Measurements from ENCODE around the gene NUDCD2.
A peak's percentile ranks its signal among the peaks of the same experiment; 100 is the strongest.
"Not testable (repeated sequence)": the region's sequence is repeated elsewhere in the genome, so short reads cannot be mapped to it uniquely, and the experiment has no call there.

The NUDCD2 gene

GRCh38 chr5:163463063-163463435 is 3.1 kb upstream of the NUDCD2 start:
- DNase-seq: no peak

- DNase-seq: peak; percentile 25
These were observed 765 bp upstream of the NUDCD2 start, which contains the start of gene HMMR for GRCh38 chr5:163460562-163461171. Gene HMMR (plus strand): TSS chr5:163460632. CDS start chr5:163460693, 61 bp downstream.

GRCh38 chr5:163459462-163459818 is 462 bp downstream of the NUDCD2 start:
- peak; percentile 33 for DNase-seq

GRCh38 chr5:163458778-163459385 is 1.0 kb downstream of the NUDCD2 start:
- no peak for DNase-seq

GRCh38 chr5:163456840-163457239 is 3.1 kb downstream of the NUDCD2 start:
- DNase-seq: no peak

- DNase-seq: no peak
These were observed 3.8 kb downstream of the NUDCD2 start for GRCh38 chr5:163456029-163456589.

- DNase-seq: not testable (repeated sequence)
These were observed 4.5 kb downstream of the NUDCD2 start for GRCh38 chr5:163455406-163455805.

- DNase-seq: no peak
These were observed 6.2 kb downstream of the NUDCD2 start for GRCh38 chr5:163453705-163454104.

- no peak for DNase-seq
These were observed 8.4 kb downstream of the NUDCD2 start for GRCh38 chr5:163451489-163451888.

- no peak for DNase-seq
These were observed 11.4 kb downstream of the NUDCD2 start for GRCh38 chr5:163448491-163448890.

- DNase-seq: no peak
These were observed 12.0 kb downstream of the NUDCD2 start for GRCh38 chr5:163447875-163448274.

- DNase-seq: no peak
These were observed 12.7 kb downstream of the NUDCD2 start for GRCh38 chr5:163447191-163447590.

- DNase-seq: no peak
These were observed 14.6 kb downstream of the NUDCD2 start for GRCh38 chr5:163445345-163445744.

GRCh38 chr5:163444526-163444925 is 15.4 kb downstream of the NUDCD2 start:
- DNase-seq: no peak

GRCh38 chr5:163440954-163441353 is 18.9 kb downstream of the NUDCD2 start:
- DNase-seq: no peak

GRCh38 chr5:163439092-163439425 is 20.8 kb downstream of the NUDCD2 start:
- DNase-seq: no peak

GRCh38 chr5:163437309-163438182 is 22.4 kb downstream of the NUDCD2 start, which contains the start of gene CCNG1:
Gene CCNG1 (plus strand): TSS chr5:163437595. CDS start chr5:163439257, 1,662 bp downstream.
- peak; percentile 74 for DNase-seq

GRCh38 chr5:163437011-163437308 is 22.9 kb downstream of the NUDCD2 start:
- no peak for DNase-seq

- DNase-seq: no peak
These were observed 23.4 kb downstream of the NUDCD2 start for GRCh38 chr5:163436515-163436914.

GRCh38 chr5:163434401-163434866 is 25.5 kb downstream of the NUDCD2 start:
- no peak for DNase-seq

GRCh38 chr5:163433271-163433670 is 26.6 kb downstream of the NUDCD2 start:
- no peak for DNase-seq

GRCh38 chr5:163432544-163432943 is 27.4 kb downstream of the NUDCD2 start:
- no peak for DNase-seq

- DNase-seq: not testable (repeated sequence)
These were observed 33.8 kb downstream of the NUDCD2 start for GRCh38 chr5:163426128-163426527.

GRCh38 chr5:163424836-163425235 is 35.1 kb downstream of the NUDCD2 start:
- no peak for DNase-seq
